ENCODE results near the gene EML1.

DNA sequence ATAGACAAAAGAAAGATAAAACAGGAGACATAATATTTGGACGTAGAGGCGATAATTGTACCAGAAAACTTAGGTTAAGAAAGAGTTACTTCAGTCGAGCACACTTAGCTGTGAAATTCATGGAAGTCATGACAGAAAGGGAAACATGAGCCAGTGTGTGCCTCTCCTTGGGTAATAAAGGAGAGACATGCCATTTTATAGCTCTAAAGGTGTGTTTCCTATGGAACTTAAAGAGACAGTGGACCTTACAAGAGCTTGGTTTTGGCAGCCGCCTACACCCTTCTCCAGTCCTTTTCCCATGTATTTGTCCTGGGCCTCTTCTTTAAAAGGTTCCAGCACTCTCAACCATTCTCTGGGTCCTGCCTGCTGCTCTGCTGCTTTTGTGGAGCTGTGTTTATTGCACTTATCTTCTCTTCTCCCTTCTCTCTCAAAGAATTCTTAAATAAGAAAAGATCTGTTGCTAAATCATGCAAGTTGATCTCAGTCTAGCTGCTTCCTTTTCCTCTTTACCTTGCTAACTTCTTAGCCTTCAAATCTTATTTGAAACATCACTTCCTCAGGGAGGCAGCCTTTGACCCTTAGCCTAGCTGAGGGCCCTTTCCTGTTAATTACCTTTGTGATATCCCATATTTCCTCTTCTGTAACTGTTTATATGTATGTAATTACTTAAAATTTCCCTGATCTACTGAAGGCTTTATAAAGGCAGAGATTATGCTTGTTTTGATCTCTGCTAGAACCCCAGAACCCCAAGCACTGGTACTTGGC lies 190.2 kb downstream of the EML1 start:
- TF ChIP-seq JARID2 (CRISPR knock-in tag; IDR thresholded peaks at IDR 0.05; ENCODE audit: insufficient replicate concordance) (no peak), FOXJ3 (CRISPR knock-in tag; IDR thresholded peaks at IDR 0.05; ENCODE audit: borderline replicate concordance) (no peak), IRF9 (CRISPR knock-in tag; IDR thresholded peaks at IDR 0.05; ENCODE audit: borderline replicate concordance) (no peak), RELA (CRISPR knock-in tag; IDR thresholded peaks at IDR 0.05) (no peak), TCF12 (IDR thresholded peaks at IDR 0.05) (no peak), TCF12 (CRISPR knock-in tag; IDR thresholded peaks at IDR 0.05) (no peak), ZNF878 (CRISPR knock-in tag; IDR thresholded peaks at IDR 0.05) (no peak)
